Neural cell (in vitro differentiated cells): Measurements from ENCODE around the gene TSPAN9. TPM values are rescaled to one million over a fixed set of nuclear protein-coding genes. Genes with fewer than 3 reads are reported as not detected.

Experiments
- H2AFZ ChIP-seq: fragments of 200-600, 300-800 bp; sonication (generic), shearing (Covaris generic); 2 replicates; pipeline ENCODE4 v1.6.0; 2014; ENCODE audit warnings: low read depth, mild to moderate bottlenecking, antibody characterized with exemption, low read length, moderate library complexity
- H3F3A ChIP-seq: fragments of 200-600 bp; shearing (Covaris generic); 2 replicates; pipeline ENCODE4 v1.6.1; 2016; ENCODE audit warnings: mild to moderate bottlenecking, moderate library complexity, mixed read lengths, antibody characterized with exemption, low read length; ENCODE audit not compliant: insufficient read depth, poor library complexity, severe bottlenecking
- H3K27ac ChIP-seq: fragments of 200-600, 300-800 bp; sonication (generic), shearing (Covaris generic); 2 replicates; pipeline ENCODE4 v1.5.1; 2014; ENCODE audit warnings: mild to moderate bottlenecking, low read length, moderate library complexity
- H3K27me3 ChIP-seq: fragments of 300-800, 200-600 bp; sonication (generic), shearing (Covaris generic); 2 replicates; pipeline ENCODE4 v1.6.0; 2014; ENCODE audit warnings: mild to moderate bottlenecking, low read depth, low read length, moderate library complexity; ENCODE audit not compliant: insufficient read depth
- H3K36me3 ChIP-seq: fragments of 300-800, 200-600 bp; sonication (generic), shearing (Covaris generic); 2 replicates; pipeline ENCODE4 v1.5.1; 2014; ENCODE audit warnings: mild to moderate bottlenecking, antibody characterized with exemption, low read length, moderate library complexity; ENCODE audit not compliant: insufficient read depth
- H3K4me2 ChIP-seq: fragments of 300-800, 200-600 bp; sonication (generic), shearing (Covaris generic); 2 replicates; pipeline ENCODE4 v1.6.0; 2014; ENCODE audit warnings: mild to moderate bottlenecking, low read length
- H3K4me3 ChIP-seq: fragments of 300-800, 200-600 bp; sonication (generic), shearing (Covaris generic); 2 replicates; pipeline ENCODE4 v1.5.1; 2014; ENCODE audit warnings: mild to moderate bottlenecking, low read length, moderate library complexity
- H3K79me2 ChIP-seq: fragments of 200-600 bp; shearing (Covaris generic); replicated peaks from 2 replicates; pipeline ENCODE4 v1.6.0; 2014; ENCODE audit warnings: mild to moderate bottlenecking, low read length, moderate library complexity; ENCODE audit not compliant: insufficient read depth
- H3K9ac ChIP-seq: fragments of 300-800, 200-600 bp; sonication (generic), shearing (Covaris generic); 2 replicates; pipeline ENCODE4 v1.6.1; 2016; ENCODE audit warnings: mild to moderate bottlenecking, low read length, mixed read lengths
- H3K9me2 ChIP-seq: fragments of 200-600 bp; shearing (Covaris generic); 2 replicates; pipeline ENCODE4 v1.6.1; 2016; ENCODE audit warnings: mild to moderate bottlenecking, low read length, mixed read lengths; ENCODE audit not compliant: insufficient read depth
- H3K9me3 ChIP-seq: fragments of 200-600, 300-800 bp; sonication (generic), shearing (Covaris generic); 2 replicates; pipeline ENCODE4 v1.6.1; 2016; ENCODE audit warnings: mild to moderate bottlenecking, mixed run types, low read length, moderate library complexity, mixed read lengths
- H4K20me1 ChIP-seq: fragments of 200-600 bp; shearing (Covaris generic); 2 replicates; pipeline ENCODE4 v1.6.1; 2016; ENCODE audit warnings: mild to moderate bottlenecking, mixed run types; ENCODE audit not compliant: insufficient read depth
- CTCF ChIP-seq: fragments of 450-650 bp; IDR thresholded peaks from 2 replicates; pipeline ENCODE4 v1.5.1; 2014; ENCODE audit warnings: antibody characterized with exemption, mild to moderate bottlenecking, moderate library complexity; ENCODE audit not compliant: poor library complexity, severe bottlenecking
- EP300 ChIP-seq: fragments of 450-650 bp; conservative IDR thresholded peaks from 2 replicates; pipeline ENCODE4 v1.6.1; 2014; ENCODE audit warnings: antibody characterized with exemption, mild to moderate bottlenecking, moderate library complexity; ENCODE audit not compliant: poor library complexity, severe bottlenecking
- EZH2 ChIP-seq: fragments of 200-600, 300-800 bp; shearing (Covaris generic), sonication (generic); IDR thresholded peaks from 2 replicates; pipeline ENCODE4 v1.6.1; 2014; ENCODE audit warnings: antibody characterized with exemption, low read length, borderline replicate concordance, mild to moderate bottlenecking; ENCODE audit not compliant: insufficient read depth, poor library complexity, severe bottlenecking
- MXI1 ChIP-seq: fragments of 450-650 bp; conservative IDR thresholded peaks from 2 replicates; pipeline ENCODE4 v1.6.1; 2014; ENCODE audit warnings: antibody characterized with exemption, mild to moderate bottlenecking; ENCODE audit not compliant: poor library complexity, severe bottlenecking
- POLR2AphosphoS5 ChIP-seq: IDR thresholded peaks from 2 replicates; pipeline ENCODE4 v1.6.1; 2012
- RAD21 ChIP-seq: fragments of 450-650 bp; conservative IDR thresholded peaks from 2 replicates; pipeline ENCODE4 v1.6.1; 2014; ENCODE audit warnings: antibody characterized with exemption, mild to moderate bottlenecking, moderate library complexity
- SMC3 ChIP-seq: fragments of 450-650 bp; conservative IDR thresholded peaks from 2 replicates; pipeline ENCODE4 v1.6.1; 2014; ENCODE audit warnings: antibody characterized with exemption, mild to moderate bottlenecking, moderate library complexity; ENCODE audit not compliant: poor library complexity
- TAF1 ChIP-seq: IDR thresholded peaks from 2 replicates; pipeline ENCODE4 v1.6.1; 2012; ENCODE audit warnings: low read depth
- polyA plus RNA-seq: library from polyadenylated mRNA; depleted of rRNA; stranded (reverse); fragments of >200 nt; gene quantifications from 2 replicates; pipeline ENCODE4 v1.2.3, GENCODE V29; 2014
- TF ChIP-seq, protein P1 (sequence below): IDR thresholded peaks from 2 replicates; pipeline ENCODE4 v1.6.1; 2012; ENCODE audit warnings: borderline replicate concordance

The TSPAN9 gene
- polyA plus RNA-seq, 1 donor from 2014 or later: 11.9 TPM

GRCh38 chr12:3127832-3128231, 50.7 kb downstream of the TSPAN9 start (continued):
- TF ChIP-seq, protein P1, sequence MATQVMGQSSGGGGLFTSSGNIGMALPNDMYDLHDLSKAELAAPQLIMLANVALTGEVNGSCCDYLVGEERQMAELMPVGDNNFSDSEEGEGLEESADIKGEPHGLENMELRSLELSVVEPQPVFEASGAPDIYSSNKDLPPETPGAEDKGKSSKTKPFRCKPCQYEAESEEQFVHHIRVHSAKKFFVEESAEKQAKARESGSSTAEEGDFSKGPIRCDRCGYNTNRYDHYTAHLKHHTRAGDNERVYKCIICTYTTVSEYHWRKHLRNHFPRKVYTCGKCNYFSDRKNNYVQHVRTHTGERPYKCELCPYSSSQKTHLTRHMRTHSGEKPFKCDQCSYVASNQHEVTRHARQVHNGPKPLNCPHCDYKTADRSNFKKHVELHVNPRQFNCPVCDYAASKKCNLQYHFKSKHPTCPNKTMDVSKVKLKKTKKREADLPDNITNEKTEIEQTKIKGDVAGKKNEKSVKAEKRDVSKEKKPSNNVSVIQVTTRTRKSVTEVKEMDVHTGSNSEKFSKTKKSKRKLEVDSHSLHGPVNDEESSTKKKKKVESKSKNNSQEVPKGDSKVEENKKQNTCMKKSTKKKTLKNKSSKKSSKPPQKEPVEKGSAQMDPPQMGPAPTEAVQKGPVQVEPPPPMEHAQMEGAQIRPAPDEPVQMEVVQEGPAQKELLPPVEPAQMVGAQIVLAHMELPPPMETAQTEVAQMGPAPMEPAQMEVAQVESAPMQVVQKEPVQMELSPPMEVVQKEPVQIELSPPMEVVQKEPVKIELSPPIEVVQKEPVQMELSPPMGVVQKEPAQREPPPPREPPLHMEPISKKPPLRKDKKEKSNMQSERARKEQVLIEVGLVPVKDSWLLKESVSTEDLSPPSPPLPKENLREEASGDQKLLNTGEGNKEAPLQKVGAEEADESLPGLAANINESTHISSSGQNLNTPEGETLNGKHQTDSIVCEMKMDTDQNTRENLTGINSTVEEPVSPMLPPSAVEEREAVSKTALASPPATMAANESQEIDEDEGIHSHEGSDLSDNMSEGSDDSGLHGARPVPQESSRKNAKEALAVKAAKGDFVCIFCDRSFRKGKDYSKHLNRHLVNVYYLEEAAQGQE: no peak

DNA sequence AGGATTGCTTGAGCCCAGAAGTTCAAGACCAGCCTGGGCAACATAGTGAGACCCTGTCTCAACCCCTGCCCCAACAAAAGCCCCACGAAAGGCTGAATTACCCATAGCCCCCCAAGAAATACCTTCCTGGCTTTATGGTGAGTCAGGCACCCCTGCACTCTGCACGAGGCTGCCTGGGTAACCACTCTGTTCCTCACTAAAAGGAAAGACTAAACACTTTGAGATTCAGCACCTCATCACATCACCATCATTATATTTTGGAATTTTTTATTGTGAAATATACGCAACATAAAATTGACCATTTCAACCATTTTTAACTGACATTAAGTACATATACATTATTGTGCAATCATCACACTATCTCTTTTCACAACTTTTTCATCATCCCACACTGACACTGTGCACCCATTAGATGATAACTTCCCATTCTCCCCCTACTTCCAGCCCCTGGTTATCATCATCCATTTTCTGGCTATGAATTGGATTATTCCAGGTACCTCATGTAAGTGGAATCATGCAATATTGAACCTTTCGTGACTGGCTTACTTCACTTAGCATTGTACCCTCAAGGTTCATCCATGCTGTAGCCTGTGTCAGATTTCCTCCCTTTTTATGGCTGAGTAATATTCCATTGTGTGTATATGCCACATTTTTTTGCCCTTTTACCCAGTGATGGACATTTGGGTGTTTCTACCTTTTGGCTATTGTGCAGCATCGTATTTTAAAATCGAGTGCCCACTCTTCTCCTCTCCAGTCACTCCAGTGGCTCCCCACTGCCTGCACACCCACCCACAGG, 51.5 kb downstream of the TSPAN9 start:
- no peak overlapping the region for H3K9ac ChIP-seq
- H3K27me3 ChIP-seq: no peaks in the 10 kb centered on the region
- no peaks in the 10 kb centered on the region for H3F3A ChIP-seq
- TF ChIP-seq TAF1: no peak
- no peak for TF ChIP-seq EZH2
- TF ChIP-seq, protein P1: no peak
- TF ChIP-seq RAD21: no peak
- no peak for TF ChIP-seq CTCF
- no peak for TF ChIP-seq SMC3
- no peak for TF ChIP-seq POLR2AphosphoS5
- TF ChIP-seq EP300: no peak
- no peak for TF ChIP-seq MXI1
- no peaks in the 10 kb centered on the region for H3K9me2 ChIP-seq
- no peak overlapping the region for H3K4me2 ChIP-seq
- H3K9me3 ChIP-seq: peaks cover 6% of the 10 kb centered on the region
- no peaks in the 10 kb centered on the region for H3K36me3 ChIP-seq
- no peak overlapping the region for H2AFZ ChIP-seq
- no peaks in the 10 kb centered on the region for H3K79me2 ChIP-seq
- no peak overlapping the region for H3K27ac ChIP-seq
- no peaks in the 10 kb centered on the region for H4K20me1 ChIP-seq
- H3K4me3 ChIP-seq: no peak overlapping the region
